GM10266 (cell line): ENCODE measurements around the gene USP43.
"Not testable (repeated sequence)": the region's sequence is repeated elsewhere in the genome, so short reads cannot be mapped to it uniquely, and the experiment has no call there.

Experiments
- DNase-seq: peaks from one replicate; pipeline ENCODE4 v3.0.0; 2012; ENCODE audit errors: extremely low spot score
- CTCF ChIP-seq: IDR thresholded peaks from 2 replicates; pipeline ENCODE4 v1.5.1; 2012; ENCODE audit warnings: mild to moderate bottlenecking, low read depth; ENCODE audit not compliant: control insufficient read depth, insufficient read depth; ENCODE audit errors: missing control alignments

USP43 gene, protein sequence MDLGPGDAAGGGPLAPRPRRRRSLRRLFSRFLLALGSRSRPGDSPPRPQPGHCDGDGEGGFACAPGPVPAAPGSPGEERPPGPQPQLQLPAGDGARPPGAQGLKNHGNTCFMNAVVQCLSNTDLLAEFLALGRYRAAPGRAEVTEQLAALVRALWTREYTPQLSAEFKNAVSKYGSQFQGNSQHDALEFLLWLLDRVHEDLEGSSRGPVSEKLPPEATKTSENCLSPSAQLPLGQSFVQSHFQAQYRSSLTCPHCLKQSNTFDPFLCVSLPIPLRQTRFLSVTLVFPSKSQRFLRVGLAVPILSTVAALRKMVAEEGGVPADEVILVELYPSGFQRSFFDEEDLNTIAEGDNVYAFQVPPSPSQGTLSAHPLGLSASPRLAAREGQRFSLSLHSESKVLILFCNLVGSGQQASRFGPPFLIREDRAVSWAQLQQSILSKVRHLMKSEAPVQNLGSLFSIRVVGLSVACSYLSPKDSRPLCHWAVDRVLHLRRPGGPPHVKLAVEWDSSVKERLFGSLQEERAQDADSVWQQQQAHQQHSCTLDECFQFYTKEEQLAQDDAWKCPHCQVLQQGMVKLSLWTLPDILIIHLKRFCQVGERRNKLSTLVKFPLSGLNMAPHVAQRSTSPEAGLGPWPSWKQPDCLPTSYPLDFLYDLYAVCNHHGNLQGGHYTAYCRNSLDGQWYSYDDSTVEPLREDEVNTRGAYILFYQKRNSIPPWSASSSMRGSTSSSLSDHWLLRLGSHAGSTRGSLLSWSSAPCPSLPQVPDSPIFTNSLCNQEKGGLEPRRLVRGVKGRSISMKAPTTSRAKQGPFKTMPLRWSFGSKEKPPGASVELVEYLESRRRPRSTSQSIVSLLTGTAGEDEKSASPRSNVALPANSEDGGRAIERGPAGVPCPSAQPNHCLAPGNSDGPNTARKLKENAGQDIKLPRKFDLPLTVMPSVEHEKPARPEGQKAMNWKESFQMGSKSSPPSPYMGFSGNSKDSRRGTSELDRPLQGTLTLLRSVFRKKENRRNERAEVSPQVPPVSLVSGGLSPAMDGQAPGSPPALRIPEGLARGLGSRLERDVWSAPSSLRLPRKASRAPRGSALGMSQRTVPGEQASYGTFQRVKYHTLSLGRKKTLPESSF

DNA sequence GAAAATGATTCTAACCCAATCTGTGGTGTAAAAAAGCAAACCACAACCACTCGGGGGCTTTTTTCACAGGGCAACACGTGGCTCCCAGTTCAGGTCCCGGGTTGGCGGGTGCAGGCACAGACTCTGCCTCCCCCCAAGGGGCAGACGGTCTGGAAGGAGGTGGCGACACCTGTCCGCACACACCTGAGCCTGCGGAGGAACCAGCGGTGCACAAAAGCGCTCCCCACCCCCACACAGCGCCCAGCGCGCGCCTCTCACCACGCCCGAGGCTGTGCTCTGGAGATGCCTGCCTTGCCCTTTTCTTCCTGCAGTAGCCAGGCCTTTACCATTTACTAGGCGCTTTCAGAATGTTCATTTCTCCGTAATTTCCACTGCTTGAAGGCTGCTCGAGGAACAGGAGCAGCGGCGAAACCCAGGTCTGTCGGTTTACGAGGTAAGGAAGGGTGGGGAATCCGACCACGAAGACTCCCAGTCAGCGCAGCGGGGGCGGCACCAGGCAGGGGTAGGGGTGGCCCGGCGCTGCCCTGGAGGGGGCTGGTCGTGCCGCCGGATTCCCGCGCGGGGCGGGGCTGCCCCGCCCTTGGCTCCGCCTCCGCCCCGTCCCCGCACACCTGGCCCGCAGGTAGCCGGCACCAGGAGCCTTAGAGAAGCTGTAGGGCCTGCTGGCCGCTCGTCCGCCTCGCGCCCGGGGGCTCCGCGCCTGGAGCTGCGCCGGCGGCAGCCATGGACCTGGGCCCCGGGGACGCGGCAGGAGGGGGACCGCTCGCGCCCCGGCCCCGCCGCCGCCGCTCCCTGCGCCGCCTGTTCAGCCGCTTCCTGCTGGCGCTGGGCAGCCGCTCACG is at the start of gene USP43:
USP43 (plus strand) TSS at position 608 of the 842 bp plus-strand sequence; CDS start at position 724, 116 bp downstream.
- peak; percentile 66 for DNase-seq
- TF ChIP-seq CTCF = no peak

DNA sequence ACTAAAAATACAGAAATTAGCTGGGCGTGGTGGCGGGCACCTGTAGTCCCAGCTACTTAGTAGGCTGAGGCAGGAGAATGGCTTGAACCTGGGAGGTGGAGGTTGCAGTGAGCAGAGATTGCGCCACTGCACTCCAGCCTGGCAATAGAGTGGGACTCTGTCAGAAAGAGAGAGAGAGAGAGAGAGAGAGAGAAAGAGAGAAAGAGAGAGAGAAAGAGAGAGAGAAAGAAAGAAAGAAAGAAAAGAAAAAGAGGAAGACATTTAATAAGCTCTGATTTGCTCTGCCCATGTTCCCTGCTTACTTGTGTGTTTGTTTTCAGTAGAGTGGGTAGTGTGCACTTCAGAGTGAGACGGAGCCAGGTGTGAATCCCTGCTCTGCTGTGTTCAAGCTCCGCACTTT is 47.7 kb upstream of the USP43 start:
- not testable (repeated sequence) for DNase-seq

GRCh38 chr17:9598661-9599060 is 46.7 kb upstream of the USP43 start:
- DNase-seq = no peak
- TF ChIP-seq CTCF = no peak

DNA sequence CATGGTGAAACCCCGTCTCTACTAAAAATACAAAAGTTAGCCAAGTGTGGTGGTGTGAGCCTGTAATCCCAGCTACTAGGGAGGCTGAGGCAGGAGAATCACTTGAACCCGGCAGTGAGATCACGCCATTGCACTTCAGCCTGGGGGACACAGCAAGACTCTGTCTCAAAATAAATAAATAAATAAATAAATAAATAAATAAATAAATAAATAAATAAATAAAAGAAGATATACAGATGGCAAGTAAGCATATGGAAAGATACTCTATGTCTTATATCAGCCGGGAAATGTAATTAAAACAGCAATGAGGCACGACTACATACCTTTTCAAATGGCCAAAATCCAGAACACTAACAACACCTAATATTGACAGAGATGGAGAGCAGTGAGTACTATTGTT is 40.7 kb upstream of the USP43 start:
- not testable (repeated sequence) for DNase-seq

DNA sequence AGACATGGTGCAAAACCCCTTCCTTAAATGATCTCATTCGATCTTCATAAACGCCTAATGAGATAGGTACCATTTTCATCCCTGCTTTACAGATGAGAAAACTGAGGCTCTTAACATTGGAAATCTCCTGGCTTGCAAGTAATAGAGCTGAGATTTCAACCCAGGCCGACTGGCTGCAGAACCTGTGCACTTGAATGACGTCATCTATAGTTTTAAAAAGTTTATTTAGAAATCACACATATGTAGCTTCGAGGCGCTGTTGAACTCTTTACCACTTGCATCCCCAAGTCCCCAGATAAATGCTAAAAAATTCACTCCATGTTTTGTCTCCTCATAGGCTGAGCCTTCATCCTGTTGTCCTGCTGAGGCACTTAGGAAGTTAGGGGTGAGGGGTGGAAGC is 38.9 kb upstream of the USP43 start:
- no peak for TF ChIP-seq CTCF
- DNase-seq = no peak

DNA sequence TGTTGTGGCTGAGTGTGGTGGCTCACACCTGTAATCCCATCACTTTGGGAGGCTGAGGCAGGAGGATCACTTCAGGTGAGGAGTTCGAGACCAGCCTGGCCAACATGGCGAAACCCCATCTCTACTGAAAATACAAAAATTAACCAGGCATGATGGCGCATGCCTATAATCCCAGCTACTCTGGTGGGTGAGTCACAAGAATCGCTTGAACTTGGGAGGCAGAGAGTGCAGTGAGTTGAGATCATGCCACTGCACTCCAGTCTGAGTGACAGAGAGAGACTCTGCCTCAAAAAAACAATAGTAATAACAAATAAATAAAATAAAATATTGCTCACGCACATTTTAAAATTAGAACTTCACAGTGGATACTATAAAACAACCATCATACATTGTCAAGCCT is 38.3 kb upstream of the USP43 start:
- not testable (repeated sequence) for DNase-seq

DNA sequence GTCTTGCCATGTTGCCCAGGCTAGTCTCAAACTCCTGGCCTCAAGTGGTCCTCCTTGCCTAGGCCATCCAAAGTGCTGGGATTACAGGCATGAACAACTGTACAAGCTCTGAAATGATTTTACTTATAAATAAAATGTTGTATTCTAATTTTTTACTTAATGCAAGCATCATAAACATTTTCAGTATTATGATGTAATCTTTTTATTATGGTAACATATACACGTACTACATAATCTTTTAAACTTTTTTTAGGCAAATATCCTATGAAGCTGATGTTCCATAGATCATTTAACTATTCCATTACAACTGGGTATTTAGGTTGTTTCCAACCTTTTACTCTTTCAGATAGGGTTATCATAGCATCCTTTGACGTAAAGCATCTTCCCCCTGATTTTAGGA is 33.8 kb upstream of the USP43 start:
- TF ChIP-seq CTCF = no peak
- DNase-seq = no peak

DNA sequence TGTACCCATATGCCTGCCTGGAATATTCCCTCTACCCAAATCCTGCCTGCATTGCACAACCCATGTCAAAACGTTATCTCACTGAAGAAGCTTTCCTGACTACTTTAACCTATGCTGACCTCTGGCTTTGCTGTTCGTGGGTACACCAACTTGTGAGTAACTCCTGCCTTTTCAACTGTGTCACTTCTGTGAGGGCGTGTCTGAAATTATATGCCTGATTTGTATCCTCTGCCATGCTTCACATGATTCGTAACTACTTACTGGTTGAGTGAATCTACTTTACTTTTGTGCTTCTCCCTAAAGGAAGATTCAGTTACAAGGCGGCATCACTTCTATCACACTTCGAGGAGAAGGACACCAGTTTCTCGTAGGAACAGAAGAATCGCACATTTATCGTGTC is 33.3 kb upstream of the USP43 start:
- TF ChIP-seq CTCF = no peak
- no peak for DNase-seq
